T-helper 22 cell (primary cell): ENCODE measurements around the gene TMA16.
"Not testable (repeated sequence)": the region's sequence is repeated elsewhere in the genome, so short reads cannot be mapped to it uniquely, and the experiment has no call there.

ENCODE experiments used
- DNase-seq: peaks from one replicate; pipeline ENCODE4 v3.0.0-alpha.2; 2020; ENCODE audit warnings: low read depth

Gene TMA16

GRCh38 chr4:163494360-163495241 lies at the start of gene TMA16:
TMA16 (plus strand) TSS chr4:163494690; CDS start chr4:163494802, 112 bp downstream.
- DNase-seq, result peak; percentile 59

DNA sequence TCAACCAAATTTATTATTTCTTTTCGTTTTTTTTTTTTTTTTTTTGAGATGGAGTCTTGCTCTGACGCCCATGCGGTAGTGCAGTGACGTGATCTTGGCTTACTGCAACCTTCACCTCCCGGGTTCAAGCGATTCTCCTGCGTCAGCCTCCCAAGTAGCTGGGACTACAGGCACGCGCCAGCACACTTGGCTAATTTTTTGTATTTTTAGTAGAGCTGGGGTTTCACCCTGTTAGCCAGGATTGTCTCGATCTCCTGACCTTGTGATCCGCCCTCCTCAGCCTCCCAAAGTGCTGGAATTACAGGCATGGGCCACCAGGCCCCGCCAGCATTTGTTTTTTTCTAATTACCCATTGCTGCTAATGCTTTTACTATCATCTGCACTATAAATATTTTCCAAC lies 47.5 kb upstream of the TMA16 start:
- not testable (repeated sequence) for DNase-seq

- DNase-seq, result no peak
Measured at GRCh38 chr4:163447481-163447880, 47.0 kb upstream of the TMA16 start.

- DNase-seq, result no peak
Measured at GRCh38 chr4:163448540-163449203, 45.8 kb upstream of the TMA16 start.

- no peak for DNase-seq
Measured at GRCh38 chr4:163462556-163462955, 31.9 kb upstream of the TMA16 start.

GRCh38 chr4:163467082-163467770 lies 27.3 kb upstream of the TMA16 start:
- no peak for DNase-seq

DNA sequence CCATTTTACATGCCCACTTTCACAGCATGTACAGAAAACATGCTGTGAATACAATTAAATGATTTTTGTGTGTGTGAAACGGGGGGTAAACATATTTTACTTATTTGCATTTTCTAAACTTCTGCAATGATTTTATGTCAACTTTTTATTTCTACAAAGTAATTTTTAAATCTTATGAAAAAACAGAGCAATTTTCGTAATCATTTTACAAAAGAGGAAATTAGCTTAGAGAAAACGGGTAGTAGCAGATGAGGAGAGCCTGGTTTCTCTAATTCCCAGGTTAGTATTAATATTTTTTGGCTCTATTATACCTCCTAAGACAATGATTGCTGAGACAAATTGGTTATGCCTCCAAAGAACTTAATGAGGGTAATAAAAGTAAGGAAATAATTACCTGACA lies 24.1 kb upstream of the TMA16 start:
- DNase-seq, result no peak

DNA sequence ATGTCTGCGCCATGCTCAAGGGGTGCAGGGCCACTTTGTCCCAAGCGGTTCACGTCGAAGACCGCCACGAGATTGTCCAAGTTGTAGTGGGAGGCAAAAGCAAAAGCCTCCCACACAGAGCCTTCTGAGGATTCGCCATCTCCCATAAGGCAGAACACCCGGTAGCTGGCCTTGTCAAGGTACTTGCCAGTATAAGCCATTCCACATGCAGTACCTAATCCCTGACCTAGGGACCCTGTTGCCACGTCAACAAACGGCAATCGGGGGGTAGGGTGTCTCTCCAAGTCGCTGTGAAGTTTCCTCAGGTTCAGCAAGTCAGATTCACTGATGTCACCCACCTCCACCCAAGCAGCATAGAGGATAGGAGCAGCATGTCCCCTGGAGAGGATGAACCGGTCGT lies 21.4 kb upstream of the TMA16 start:
- DNase-seq, result no peak

DNA sequence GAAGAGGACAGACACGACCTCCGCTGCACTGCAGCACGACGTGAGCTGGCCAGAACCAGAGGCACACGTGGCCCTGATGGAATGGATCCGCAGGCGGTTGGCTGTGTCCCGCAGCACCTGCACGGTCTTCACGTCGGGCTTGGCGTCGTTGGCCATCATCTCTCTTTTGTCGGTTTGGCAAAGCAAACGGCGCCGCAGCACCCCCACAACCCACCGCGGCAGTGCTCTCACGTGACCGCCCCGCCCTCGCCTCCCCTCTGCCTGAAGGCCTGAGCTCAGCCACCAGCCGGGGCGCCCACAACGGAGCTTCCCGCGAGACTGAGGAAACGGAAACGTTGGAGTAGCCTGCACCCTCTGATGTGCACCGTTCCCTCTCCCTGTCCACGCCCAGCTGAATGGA lies 20.9 kb upstream of the TMA16 start, which contains the start of gene TKTL2:
TKTL2 (minus strand) TSS at position 179 of the 400 bp plus-strand sequence; CDS start at position 159, 20 bp downstream.
- no peak for DNase-seq

DNA sequence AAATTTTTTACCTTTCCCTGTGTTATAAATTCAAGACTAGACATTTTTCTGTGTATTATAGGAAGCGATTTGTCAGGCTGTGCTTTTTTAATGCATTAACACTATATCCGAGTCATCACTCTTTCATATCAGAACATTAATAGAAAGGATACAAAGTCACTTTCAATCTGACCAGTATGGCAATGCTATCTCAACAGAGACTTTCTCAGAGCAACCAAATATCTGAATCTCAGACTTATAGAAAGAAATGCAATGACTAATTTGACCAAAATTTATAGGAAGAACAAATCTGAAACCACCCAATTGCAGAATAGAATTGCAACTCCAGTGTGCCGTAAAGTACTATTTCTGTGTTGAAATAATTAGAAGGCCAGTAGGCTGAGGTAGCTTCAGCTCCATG lies 20.5 kb upstream of the TMA16 start:
- DNase-seq, result no peak

DNA sequence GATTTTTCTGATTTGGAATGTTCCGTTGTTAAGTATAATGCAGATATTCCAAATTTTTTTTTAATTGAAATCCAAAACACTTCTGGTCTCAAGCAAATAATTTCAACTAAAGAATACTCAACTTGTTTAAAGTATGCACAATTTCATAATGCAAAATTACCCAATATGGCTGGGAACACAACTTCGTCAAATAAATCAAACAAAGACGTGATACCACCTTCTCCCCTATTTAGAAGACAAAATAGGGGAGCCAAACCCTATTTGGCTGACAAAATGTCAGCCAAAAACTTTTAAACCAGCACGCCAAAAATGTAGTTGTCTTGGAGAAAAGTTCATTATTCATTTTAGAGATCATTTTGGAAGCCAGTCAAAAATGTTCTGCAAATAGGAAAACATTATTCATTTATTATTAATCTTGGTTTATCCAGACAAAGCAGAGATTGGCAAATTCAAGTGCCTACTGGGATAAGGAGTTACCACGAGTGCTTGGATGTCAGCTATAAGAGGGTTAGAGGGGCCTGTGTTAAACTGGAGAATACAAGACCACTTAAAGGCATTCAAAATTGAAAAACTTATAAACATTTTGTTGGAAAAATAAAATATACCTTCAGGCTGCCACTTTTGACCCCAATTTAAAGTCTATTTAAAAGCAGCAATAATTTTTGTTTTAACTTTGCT lies 17.6 kb upstream of the TMA16 start:
- no peak for DNase-seq

- DNase-seq, result no peak
Measured at GRCh38 chr4:163482190-163482589, 12.3 kb upstream of the TMA16 start.

GRCh38 chr4:163484906-163485305 lies 9.6 kb upstream of the TMA16 start:
- DNase-seq, result peak; percentile 12

DNA sequence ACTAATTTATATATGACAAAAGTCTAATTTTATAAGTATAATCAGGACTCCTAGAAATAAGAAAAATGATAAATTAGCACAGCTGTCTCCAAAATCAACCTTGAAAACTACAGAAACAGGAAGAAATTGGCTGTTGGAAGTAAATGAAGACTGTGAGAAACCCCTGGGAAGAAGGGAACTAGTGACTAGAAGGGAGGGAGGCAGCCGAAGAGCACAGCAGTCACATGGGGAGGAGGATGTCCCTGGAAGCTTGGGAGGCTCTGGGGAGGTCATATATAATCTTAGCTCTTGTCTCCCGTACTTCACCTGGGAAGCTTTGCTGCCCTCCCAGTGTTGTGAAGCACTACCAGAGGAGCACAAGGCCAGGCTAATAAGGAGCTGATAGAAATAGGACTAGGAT lies 8.9 kb upstream of the TMA16 start:
- DNase-seq, result no peak

DNA sequence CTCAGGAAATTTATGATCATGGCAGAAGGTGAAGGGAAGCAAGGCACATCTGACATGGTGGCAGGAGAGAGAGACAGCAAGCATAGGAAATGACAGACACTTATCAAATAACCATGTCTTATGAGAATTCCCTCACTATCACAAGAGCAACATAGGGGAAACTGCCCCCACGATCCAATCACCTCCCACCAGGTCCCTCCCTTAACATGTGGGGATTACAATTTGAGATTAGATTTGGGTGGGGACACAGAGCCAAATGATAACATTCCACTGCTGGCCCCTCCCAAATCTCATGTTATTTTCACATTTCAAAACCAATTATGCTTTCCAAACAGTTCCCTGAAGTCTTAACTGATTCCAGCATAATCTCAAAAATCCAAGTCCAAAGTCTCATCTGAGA lies 8.2 kb upstream of the TMA16 start:
- DNase-seq, result no peak

GRCh38 chr4:163489929-163490328 lies 4.6 kb upstream of the TMA16 start:
- DNase-seq, result no peak

GRCh38 chr4:163492951-163493504 lies 1.5 kb upstream of the TMA16 start:
- no peak for DNase-seq

GRCh38 chr4:163493643-163494359 lies 689 bp upstream of the TMA16 start:
- DNase-seq, result no peak

DNA sequence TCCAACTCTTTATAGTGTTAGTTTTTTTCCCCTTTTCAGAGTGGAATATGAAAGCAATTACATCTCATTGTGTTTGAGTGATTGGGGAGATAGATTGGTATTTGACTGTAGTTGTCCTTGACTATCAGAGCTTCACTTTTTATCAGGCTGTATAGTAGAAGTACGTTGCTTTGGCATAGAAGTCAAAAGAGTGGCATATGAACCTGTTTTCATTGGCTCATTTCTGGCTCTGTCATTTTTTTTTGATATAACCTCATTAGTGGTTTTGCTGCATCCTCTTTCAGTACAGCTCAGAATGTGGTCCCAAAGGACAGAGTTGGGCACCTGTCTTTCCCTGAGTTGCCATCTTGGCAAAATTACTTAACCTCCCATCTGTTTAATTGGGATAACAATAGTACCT lies 1.4 kb downstream of the TMA16 start:
- DNase-seq, result no peak

DNA sequence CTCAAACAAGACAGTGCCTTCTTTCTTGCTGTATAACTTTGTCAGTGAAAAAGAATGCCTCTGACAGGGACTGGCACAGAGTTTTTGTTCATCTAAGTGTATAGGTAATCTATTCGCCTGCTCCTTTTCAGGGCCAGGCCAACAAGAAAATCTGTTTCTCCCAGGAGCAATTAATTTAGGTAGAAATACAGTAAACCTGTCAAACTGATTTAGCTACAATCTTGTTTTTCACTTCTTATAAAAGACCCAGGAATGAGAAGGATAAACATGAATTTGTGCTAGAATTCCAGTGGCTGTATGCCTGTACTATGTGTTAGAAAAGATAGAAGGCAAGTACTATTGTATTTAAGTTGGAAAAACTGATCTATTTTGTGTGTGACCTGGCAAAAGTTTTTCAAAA lies 6.1 kb downstream of the TMA16 start:
- DNase-seq, result no peak

DNA sequence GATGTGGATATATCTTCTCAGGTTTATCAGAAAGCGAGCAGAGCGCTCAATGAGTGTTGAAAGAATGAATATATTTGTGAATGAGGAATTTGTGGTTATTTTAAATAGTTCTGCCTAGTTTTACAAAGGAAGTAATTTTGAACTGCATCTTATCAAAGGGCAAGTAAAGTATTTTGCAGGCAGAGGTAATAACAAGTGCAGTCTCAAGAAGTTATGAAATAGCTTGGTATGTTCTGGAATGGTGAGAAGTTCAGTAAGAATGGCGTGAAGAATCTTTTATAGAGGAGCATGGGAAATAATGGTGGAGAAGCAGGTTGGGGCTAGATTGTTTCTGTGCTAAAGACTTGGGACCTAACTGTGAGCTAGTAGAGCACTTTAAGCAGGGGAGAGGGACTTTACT lies 10.9 kb downstream of the TMA16 start:
- DNase-seq, result no peak
